Activated B cell treated with CpG ODN at 0.5 μM for 24 hours (primary cell): ENCODE measurements around the gene ERC2. TPM values are rescaled to one million over a fixed set of nuclear protein-coding genes. Genes with fewer than 3 reads are reported as not detected.

Experiments
- ATAC-seq: fragments of 200-7000 bp; cut with Tn5 transposase; one replicate; pipeline ENCODE4 v1.10.0; 2021; ENCODE audit warnings: low read depth, mild to moderate bottlenecking, moderate library complexity
- CTCF ChIA-PET: fragments of 350-600 bp; sonication (Branson Sonifier 250); formaldehyde crosslinking; loops from one replicate; lab custom pipeline; 2021; ENCODE audit warnings: antibody characterized with exemption; lab: Charles Lee
- POLR2A ChIA-PET: fragments of 350-600 bp; sonication (Branson Sonifier 250); formaldehyde crosslinking; loops from one replicate; lab custom pipeline; 2021; ENCODE audit warnings: antibody characterized with exemption; lab: Charles Lee
- DNase-seq: peaks from one replicate; pipeline ENCODE4 v3.0.0; 2022
- H3K27ac Mint-ChIP-seq: one replicate; pipeline ENCODE4 v1.8.0; 2020; ENCODE audit warnings: mixed read lengths
- H3K27me3 Mint-ChIP-seq: one replicate; pipeline ENCODE4 v1.8.0; 2021; ENCODE audit warnings: mixed read lengths
- H3K36me3 Mint-ChIP-seq: one replicate; pipeline ENCODE4 v1.8.0; 2021; ENCODE audit warnings: low read depth, mixed read lengths
- H3K4me1 Mint-ChIP-seq: one replicate; pipeline ENCODE4 v1.8.0; 2021; ENCODE audit warnings: mixed read lengths
- H3K4me3 Mint-ChIP-seq: one replicate; pipeline ENCODE4 v1.8.0; 2020; ENCODE audit warnings: mild to moderate bottlenecking, mixed read lengths
- H3K9me3 Mint-ChIP-seq: one replicate; pipeline ENCODE4 v1.8.0; 2020; ENCODE audit warnings: mixed read lengths
- intact Hi-C: fragments of 100-400 bp; cut with micrococcal nuclease; formaldehyde crosslinking; loops from one replicate; pipeline ENCODE4 v1.15.1; 2024
- total RNA-seq: library from RNA; stranded (reverse); gene quantifications from 2 replicates; pipeline ENCODE4 v1.2.3, GENCODE V29; 2022
- TF ChIP-seq, protein P1 (sequence below): fragments of 200-600 bp; IDR thresholded peaks from one replicate; pipeline ENCODE4 v1.8.0; 2022; ENCODE audit warnings: antibody characterized with exemption, mild to moderate bottlenecking

Gene ERC2
- total RNA-seq, 1 donor from 2014 or later, result not detected

DNA sequence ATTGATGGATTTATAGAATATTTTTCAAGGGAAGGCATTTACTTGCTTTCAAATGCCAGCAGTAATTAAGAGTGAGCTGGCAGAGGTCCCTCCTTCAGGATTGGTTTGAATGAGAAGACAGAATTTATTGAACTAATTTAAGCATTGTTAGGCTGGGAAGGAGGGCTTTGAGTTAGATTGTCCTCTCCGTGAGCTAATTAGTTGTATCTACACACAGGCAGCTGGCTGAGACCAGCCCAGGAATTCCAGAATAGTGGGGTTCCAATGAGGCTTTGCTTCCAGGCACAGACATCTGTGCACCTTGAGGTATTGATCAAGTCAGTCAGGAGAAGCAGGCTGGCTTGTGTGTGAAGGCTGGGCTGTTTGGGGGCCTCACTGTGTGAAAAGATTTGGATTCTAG lies 857.1 kb downstream of the ERC2 start:
- H3K9me3 Mint-ChIP-seq, result no peaks in the 10 kb centered on the region
- H3K36me3 Mint-ChIP-seq, result no peaks in the 10 kb centered on the region
- no peak for DNase-seq
- TF ChIP-seq, protein P1, sequence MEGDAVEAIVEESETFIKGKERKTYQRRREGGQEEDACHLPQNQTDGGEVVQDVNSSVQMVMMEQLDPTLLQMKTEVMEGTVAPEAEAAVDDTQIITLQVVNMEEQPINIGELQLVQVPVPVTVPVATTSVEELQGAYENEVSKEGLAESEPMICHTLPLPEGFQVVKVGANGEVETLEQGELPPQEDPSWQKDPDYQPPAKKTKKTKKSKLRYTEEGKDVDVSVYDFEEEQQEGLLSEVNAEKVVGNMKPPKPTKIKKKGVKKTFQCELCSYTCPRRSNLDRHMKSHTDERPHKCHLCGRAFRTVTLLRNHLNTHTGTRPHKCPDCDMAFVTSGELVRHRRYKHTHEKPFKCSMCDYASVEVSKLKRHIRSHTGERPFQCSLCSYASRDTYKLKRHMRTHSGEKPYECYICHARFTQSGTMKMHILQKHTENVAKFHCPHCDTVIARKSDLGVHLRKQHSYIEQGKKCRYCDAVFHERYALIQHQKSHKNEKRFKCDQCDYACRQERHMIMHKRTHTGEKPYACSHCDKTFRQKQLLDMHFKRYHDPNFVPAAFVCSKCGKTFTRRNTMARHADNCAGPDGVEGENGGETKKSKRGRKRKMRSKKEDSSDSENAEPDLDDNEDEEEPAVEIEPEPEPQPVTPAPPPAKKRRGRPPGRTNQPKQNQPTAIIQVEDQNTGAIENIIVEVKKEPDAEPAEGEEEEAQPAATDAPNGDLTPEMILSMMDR, result no peak
- intact Hi-C loops, result no loop called here
- H3K4me1 Mint-ChIP-seq, result no peaks in the 10 kb centered on the region
- H3K4me3 Mint-ChIP-seq, result no peak overlapping the region
- CTCF ChIA-PET, result no interaction called here
- POLR2A ChIA-PET, result no interaction called here
- H3K27ac Mint-ChIP-seq, result no peak overlapping the region
- H3K27me3 Mint-ChIP-seq, result no peaks in the 10 kb centered on the region
- no peak for ATAC-seq

DNA sequence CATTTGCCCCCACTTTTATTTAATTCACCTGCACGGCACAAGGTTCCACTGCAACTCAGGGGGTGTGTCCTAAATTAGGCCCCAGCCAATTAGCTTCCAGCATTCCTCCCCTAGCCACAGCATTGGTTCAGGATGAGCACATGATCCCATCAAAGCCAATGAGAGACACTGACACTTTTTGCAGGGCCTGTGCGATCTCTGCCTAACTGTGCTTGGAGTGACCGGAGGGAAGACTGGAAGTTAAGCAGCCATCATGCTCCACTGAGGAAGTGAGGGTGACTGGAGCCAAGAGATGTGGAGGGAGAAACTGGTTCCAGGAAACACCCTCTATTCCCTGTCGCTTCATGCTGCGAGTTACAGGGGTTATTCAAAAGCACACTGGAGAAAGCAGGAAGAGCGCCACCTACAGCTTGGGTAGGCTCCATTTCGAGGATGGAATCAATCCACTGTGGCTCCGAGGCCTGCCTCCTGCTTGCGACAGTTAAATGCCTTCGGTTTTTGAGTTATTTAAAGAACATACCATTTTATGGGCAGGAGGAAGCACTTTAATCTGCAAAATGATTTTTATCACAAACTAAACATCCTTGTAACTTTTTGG lies 858.9 kb downstream of the ERC2 start:
- TF ChIP-seq, protein P1, result no peak
- ChIA-PET POLR2A (no interaction called here), CTCF (no interaction called here)
- Mint-ChIP-seq H3K4me1 (no peaks in the 10 kb centered on the region), H3K9me3 (no peaks in the 10 kb centered on the region), H3K4me3 (no peak overlapping the region), H3K36me3 (no peaks in the 10 kb centered on the region), H3K27ac (no peak overlapping the region), H3K27me3 (no peaks in the 10 kb centered on the region)
- ATAC-seq, result no peak
- intact Hi-C loops, result no loop called here
- DNase-seq, result no peak

DNA sequence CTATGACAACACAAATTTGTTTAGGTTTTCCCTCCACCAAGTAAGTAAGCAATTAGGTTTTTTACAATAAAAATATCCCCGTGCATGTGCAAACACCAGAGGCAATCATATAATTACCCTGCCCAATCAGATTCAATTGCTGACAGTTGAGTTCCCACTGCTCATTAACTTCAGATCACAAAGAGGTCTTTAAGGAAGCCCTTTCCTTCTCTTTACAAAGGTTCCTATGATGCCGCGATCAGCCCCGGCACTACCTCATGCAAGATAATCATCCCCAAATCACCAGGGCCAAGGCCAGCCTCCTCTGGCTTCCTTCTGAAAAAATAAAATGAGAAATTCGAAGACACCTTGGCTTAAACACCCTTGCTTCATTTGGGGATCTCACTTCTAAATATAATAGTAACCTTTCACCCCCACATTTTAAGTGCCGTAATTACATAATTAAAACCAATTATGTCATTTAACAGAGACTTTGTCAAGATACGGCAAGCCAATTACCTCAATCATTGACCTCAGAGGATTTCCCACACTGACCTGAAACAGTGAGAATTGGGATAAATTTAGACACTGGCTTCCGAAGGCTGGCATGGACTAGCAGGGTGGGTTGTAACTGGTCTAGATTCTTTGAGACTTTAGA lies 859.8 kb downstream of the ERC2 start:
- no peaks in the 10 kb centered on the region for H3K27me3 Mint-ChIP-seq
- intact Hi-C loops, result no loop called here
- CTCF ChIA-PET, result no interaction called here
- H3K4me1 Mint-ChIP-seq, result no peaks in the 10 kb centered on the region
- POLR2A ChIA-PET, result no interaction called here
- H3K9me3 Mint-ChIP-seq, result no peaks in the 10 kb centered on the region
- H3K27ac Mint-ChIP-seq, result no peak overlapping the region
- ATAC-seq, result no peak
- TF ChIP-seq, protein P1, result no peak
- DNase-seq, result no peak
- H3K36me3 Mint-ChIP-seq, result no peaks in the 10 kb centered on the region
- no peak overlapping the region for H3K4me3 Mint-ChIP-seq

DNA sequence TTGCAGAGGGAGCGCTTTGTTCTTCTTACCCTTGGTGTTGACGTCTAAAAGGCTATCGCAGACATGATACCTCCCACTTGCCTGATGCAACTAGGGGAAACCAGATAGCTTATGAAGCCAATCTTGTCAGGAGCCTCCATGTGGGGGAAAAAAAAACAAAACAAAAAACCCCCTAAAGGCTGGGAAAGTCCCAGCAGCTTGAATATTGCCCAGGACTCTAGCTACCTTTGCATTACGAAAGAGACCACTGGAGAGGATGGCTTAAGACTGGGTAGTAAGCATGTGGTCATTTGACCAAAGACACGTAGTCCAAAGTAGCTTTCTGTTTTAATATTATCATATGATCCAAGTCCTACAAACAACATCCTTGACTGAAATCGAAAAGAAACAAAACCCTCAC lies 860.4 kb downstream of the ERC2 start:
- TF ChIP-seq, protein P1, result no peak
- ChIA-PET CTCF (no interaction called here), POLR2A (no interaction called here)
- no peaks in the 10 kb centered on the region for H3K4me1 Mint-ChIP-seq
- no peaks in the 10 kb centered on the region for H3K27me3 Mint-ChIP-seq
- ATAC-seq (peak; percentile 28), DNase-seq (no peak)
- H3K4me3 Mint-ChIP-seq, result no peak overlapping the region
- H3K27ac Mint-ChIP-seq, result no peak overlapping the region
- H3K36me3 Mint-ChIP-seq, result no peaks in the 10 kb centered on the region
- no peaks in the 10 kb centered on the region for H3K9me3 Mint-ChIP-seq
- intact Hi-C loops, result no loop called here

DNA sequence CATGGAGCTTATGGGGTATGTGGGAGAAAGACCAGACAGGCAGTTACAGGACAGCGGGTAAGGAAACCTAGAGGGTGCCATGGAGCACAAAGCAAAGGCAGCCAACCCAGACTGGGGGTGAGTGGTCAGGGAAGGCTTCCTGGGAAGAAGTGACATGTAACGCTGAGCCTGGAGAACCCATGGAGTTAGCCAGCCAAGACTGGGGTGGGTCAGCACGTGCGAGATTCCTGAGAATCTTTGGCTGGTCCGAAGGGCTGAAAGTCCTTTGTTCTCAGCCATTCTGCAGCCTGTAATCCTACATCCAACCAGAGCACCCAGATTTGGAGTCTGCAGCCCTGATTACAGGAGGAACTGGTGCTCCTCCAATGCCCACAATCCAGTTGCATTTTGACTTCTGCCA lies 861.1 kb downstream of the ERC2 start:
- DNase-seq (no peak), ATAC-seq (no peak)
- H3K4me3 Mint-ChIP-seq, result no peak overlapping the region
- H3K27ac Mint-ChIP-seq, result no peak overlapping the region
- no peaks in the 10 kb centered on the region for H3K36me3 Mint-ChIP-seq
- no peaks in the 10 kb centered on the region for H3K4me1 Mint-ChIP-seq
- intact Hi-C loops, result no loop called here
- CTCF ChIA-PET, result no interaction called here
- POLR2A ChIA-PET, result no interaction called here
- no peaks in the 10 kb centered on the region for H3K27me3 Mint-ChIP-seq
- TF ChIP-seq, protein P1, result no peak
- no peaks in the 10 kb centered on the region for H3K9me3 Mint-ChIP-seq
